Heart left ventricle (tissue), 16 donors: ENCODE measurements around the gene PCK2. TPM values are rescaled to one million over a fixed set of nuclear protein-coding genes. Genes with fewer than 3 reads are reported as not detected.
A peak's percentile ranks its signal among the peaks of the same experiment; 100 is the strongest.

Experiments
- ATAC-seq, 4 donors: fragments of 200-7000 bp; cut with Tn5 transposase; one replicate each; pipeline ENCODE4 v1.9.1; 2020 to 2022; ENCODE audit warnings: moderate library complexity in 4 of 4, mild to moderate bottlenecking in 3 of 4, moderate number of reproducible peaks in 1 of 4
- DNase-seq, 5 donors: peaks; one replicate each; pipeline ENCODE4 v3.0.0-alpha.2; 2020
- H3K27ac ChIP-seq, 12 donors: fragments of 200-600 bp; sonication (generic) in 4 of 12; one replicate each; pipeline versions ENCODE4 v1.5.0 to v1.8.0; 2016 to 2022; ENCODE audit warnings: mild to moderate bottlenecking in 2 of 12
- H3K27me3 ChIP-seq, 9 donors: fragments of 200-600 bp; sonication (generic) in 2 of 9; one replicate each; pipeline versions ENCODE4 v1.5.1 to v1.8.0; 2016 to 2022; ENCODE audit warnings: mild to moderate bottlenecking in 3 of 9
- H3K36me3 ChIP-seq, 9 donors: fragments of 200-600 bp; sonication (generic) in 2 of 9; one replicate each; pipeline versions ENCODE4 v1.5.0 to v1.8.0; 2018 to 2022; ENCODE audit warnings: mild to moderate bottlenecking in 2 of 9
- H3K4me1 ChIP-seq, 12 donors: fragments of 200-600 bp; sonication (generic) in 4 of 12; one replicate each; pipeline versions ENCODE4 v1.5.0 to v1.8.0; 2016 to 2022; ENCODE audit warnings: mild to moderate bottlenecking in 3 of 12
- H3K4me3 ChIP-seq, 12 donors: fragments of 200-600 bp; sonication (generic) in 4 of 12; one replicate each; pipeline versions ENCODE4 v1.5.0 to v1.8.0; 2017 to 2022; ENCODE audit warnings: mild to moderate bottlenecking in 9 of 12, moderate library complexity in 4 of 12
- H3K9me3 ChIP-seq, 12 donors: fragments of 200-600 bp; sonication (generic) in 4 of 12; one replicate each; pipeline versions ENCODE4 v1.5.0 to v1.8.0; 2016 to 2022; ENCODE audit warnings: mild to moderate bottlenecking in 1 of 12
- CTCF ChIP-seq, 12 donors: fragments of 200-600 bp; sonication (generic) in 4 of 12; IDR thresholded peaks; one replicate each; pipeline versions ENCODE4 v1.5.0 to v1.8.0; 2018 to 2022; ENCODE audit warnings: antibody characterized with exemption in 12 of 12, mild to moderate bottlenecking in 5 of 12
- POLR2A ChIP-seq, 2 donors: fragments of 450-650 bp; IDR thresholded peaks; one replicate each; pipeline ENCODE4 v1.6.1; 2017; ENCODE audit warnings: antibody characterized with exemption in 2 of 2, mild to moderate bottlenecking in 2 of 2, moderate library complexity in 2 of 2
- WGBS, 4 donors: extraction: QIAGEN DNeasy Blood & Tissue Kit in 2 of 4; methylation state at CpG; one replicate each; pipeline versions ENCODE4 v1.1.5 to v1.1.7; 2013 to 2018; 5-methylcytosine and 5-hydroxymethylcytosine counted together
- intact Hi-C, 10 donors: fragments of 100-400 bp; cut with DNase I; formaldehyde crosslinking; loops; one replicate each; pipeline versions ENCODE4 v1.11.1 to v1.14.2; 2022
- polyA plus RNA-seq, 2 donors: library from polyadenylated mRNA; stranded (reverse); fragments of 200-250 nt; gene quantifications; one replicate each; pipeline ENCODE4 v1.2.3, GENCODE V29; 2013
- total RNA-seq, 9 donors: library from RNA; depleted of rRNA in 2 of 9; stranded (reverse); fragments of >200 nt in 2 of 9; fragmentation: NEBNext Ultra II Directional in 3 of 9; extraction: Animal tissue kit (Norgen Biotek cat#: 25700) in 3 of 9; gene quantifications; one replicate each; pipeline versions ENCODE4 v1.1.0 to v1.2.4, GENCODE V29; 2016 to 2023
- donor health status: ischemic (EF 13 %, LVEDD 7.1; RV severe dilation, severe dysfunction).
- donor health status: healthy with polysubstance abuse.
- donor health status: DM: no; HTN: yes; CAD: no.
- donor health status: DM: no; HTN: no; CAD: no.
- donor health status: ischemic (EF 25% LVEDD 6.9; RV normal size, moderate dysfunction).
- donor health status: ischemic (EF 25% LVEDD 5.7; RV mildly dilated, moderate dysfunction).
- donor health status: healthy.
- donor health status: DM: yes; HTN: yes; CAD: no.
- donor health status: ischemic (EF 35%, LVEDD 5.7; RV mildly dilated, moderate dysfunction).
- donor health status: nonischemic (EF 11% LVEDD 7.7; RV severe dilation, severe dysfunction).
- donor health status: DM: yes; HTN: yes; CAD: no.
- donor health status: PGD.
- donor health status: ischemic (EF 29% LVEDD 5.4; RV normal size, mild dysfunction).
- donor health status: nonischemic (EF 23%, LVEDD 6.1; RV moderate dilation, normal function).

PCK2 gene
- total and polyA plus RNA-seq, 11 donors = 1.5 to 14.6 (median 3.9) TPM

- H3K4me1 ChIP-seq = peaks cover 0 to 17% (median 7%) of the 10 kb centered on the region in 12 donors
- no peak overlapping the region for H3K4me3 ChIP-seq
- H3K27ac ChIP-seq = no peak overlapping the region
- no peaks in the 10 kb centered on the region for H3K36me3 ChIP-seq
- 80 to 92% (median 85%) methylated on average over 5 to 6 of the region's 6 CpGs for WGBS, 4 donors
- intact Hi-C loops = loop anchor here (1.0 to 10.0 kb wide), 11 partner anchors 31 to 113 kb away; partner anchors contain the start of gene DHRS4L2 (in 2 of the 10)
- ATAC-seq = no peak
- TF ChIP-seq CTCF (IDR thresholded peaks at IDR 0.05) = no peak
- H3K27me3 ChIP-seq = no peaks in the 10 kb centered on the region
- DNase-seq = peak in 1 of 5 donors; percentile 1
- no peaks in the 10 kb centered on the region for H3K9me3 ChIP-seq
These were observed 4.2 kb upstream of the PCK2 start for GRCh38 chr14:24089890-24090289.

GRCh38 chr14:24092110-24092504 is 2.0 kb upstream of the PCK2 start:
- Histone ChIP-seq H3K36me3 (no peaks in the 10 kb centered on the region), H3K27me3 (no peaks in the 10 kb centered on the region), H3K4me3 (no peak overlapping the region), H3K9me3 (no peaks in the 10 kb centered on the region), H3K4me1 (peaks cover 0 to 26% (median 14%) of the 10 kb centered on the region in 12 donors), H3K27ac (peak overlapping the region in 1 of 12 donors; percentile 96)
- DNase-seq = peak in 1 of 5 donors; percentile 5
- TF ChIP-seq CTCF (IDR thresholded peaks at IDR 0.05) (no peak), POLR2A (IDR thresholded peaks at IDR 0.05) (no peak)
- no peak for ATAC-seq
- intact Hi-C loops = loop anchor here in 8 of 10 donors (5.0 to 10.0 kb wide), 5 partner anchors 35 to 115 kb away; partner anchors contain the start of gene DHRS4L2 (in 2 of the 8)

GRCh38 chr14:24092505-24093206 is 1.5 kb upstream of the PCK2 start:
- H3K4me1 ChIP-seq = peaks cover 0 to 26% (median 14%) of the 10 kb centered on the region in 12 donors
- TF ChIP-seq CTCF (IDR thresholded peaks at IDR 0.05) (no peak), POLR2A (IDR thresholded peaks at IDR 0.05) (no peak)
- no peaks in the 10 kb centered on the region for H3K27me3 ChIP-seq
- WGBS, 4 donors = 81 to 94% (median 89%) methylated on average over 4 of the region's 4 CpGs
- no peak overlapping the region for H3K4me3 ChIP-seq
- peak overlapping the region in 3 of 12 donors; percentile 89 to 96 (median 95) for H3K27ac ChIP-seq
- peaks cover 0 to under 1% (median 0%) of the 10 kb centered on the region in 9 donors for H3K36me3 ChIP-seq
- ATAC-seq (no peak), DNase-seq (peak in 1 of 5 donors; percentile 13)
- H3K9me3 ChIP-seq = no peaks in the 10 kb centered on the region
- intact Hi-C loops = loop anchor here in 8 of 10 donors (5.0 to 10.0 kb wide), 5 partner anchors 35 to 115 kb away; partner anchors contain the start of gene DHRS4L2 (in 2 of the 8)

GRCh38 chr14:24093207-24093900 is 757 bp upstream of the PCK2 start:
- H3K9me3 ChIP-seq = no peaks in the 10 kb centered on the region
- no peak for ATAC-seq
- H3K4me1 ChIP-seq = peaks cover 0 to 26% (median 14%) of the 10 kb centered on the region in 12 donors
- TF ChIP-seq CTCF (IDR thresholded peaks at IDR 0.05) (no peak), POLR2A (IDR thresholded peaks at IDR 0.05) (no peak)
- intact Hi-C loops = loop anchor here in 8 of 10 donors (5.0 to 10.0 kb wide), 5 partner anchors 36 to 116 kb away; partner anchors contain the start of gene DHRS4L2 (in 2 of the 8)
- H3K27me3 ChIP-seq = no peaks in the 10 kb centered on the region
- 83 to 86% (median 84%) methylated on average over 19 of the region's 19 CpGs for WGBS, 4 donors
- H3K27ac ChIP-seq = peak overlapping the region; percentile 59 to 96 (median 92)
- peak overlapping the region in 11 of 12 donors; percentile 73 to 94 (median 81) for H3K4me3 ChIP-seq
- H3K36me3 ChIP-seq = peaks cover 0 to 8% (median 0%) of the 10 kb centered on the region in 9 donors
- peak in 1 of 5 donors; percentile 8 for DNase-seq
